Activated CD8-positive, alpha-beta memory T cell treated with anti-CD3 and anti-CD28 coated beads, Interleukin-2, amount 50 U/mL, for 1 hour (primary cell): ENCODE data around the gene C10orf62.
"Not testable (repeated sequence)": the region's sequence is repeated elsewhere in the genome, so short reads cannot be mapped to it uniquely, and the experiment has no call there.

Experiments
- DNase-seq: peaks from one replicate; pipeline ENCODE4 v3.0.0-alpha.2; 2020; ENCODE audit errors: extremely low read depth

Gene C10orf62

GRCh38 chr10:97564776-97565175 lies 24.7 kb upstream of the C10orf62 start:
- no peak for DNase-seq

- no peak for DNase-seq
These were observed 23.1 kb upstream of the C10orf62 start for GRCh38 chr10:97566336-97566996.

GRCh38 chr10:97567891-97568290 lies 21.6 kb upstream of the C10orf62 start:
- DNase-seq, result no peak

- DNase-seq, result no peak
These were observed 19.3 kb upstream of the C10orf62 start for GRCh38 chr10:97570146-97570788.

- DNase-seq, result no peak
These were observed 18.6 kb upstream of the C10orf62 start for GRCh38 chr10:97570789-97571471.

- no peak for DNase-seq
These were observed 17.9 kb upstream of the C10orf62 start for GRCh38 chr10:97571622-97572021.

GRCh38 chr10:97572214-97572989 lies 17.1 kb upstream of the C10orf62 start, which contains the start of gene ANKRD2:
ANKRD2 (plus strand) TSS chr10:97572779; CDS start chr10:97572789, 10 bp downstream.
- no peak for DNase-seq

GRCh38 chr10:97573021-97573420 lies 16.5 kb upstream of the C10orf62 start:
- no peak for DNase-seq

- DNase-seq, result no peak
These were observed 15.8 kb upstream of the C10orf62 start for GRCh38 chr10:97573672-97574071.

GRCh38 chr10:97574374-97575126 lies 15.0 kb upstream of the C10orf62 start:
- DNase-seq, result no peak

- no peak for DNase-seq
These were observed 14.3 kb upstream of the C10orf62 start for GRCh38 chr10:97575127-97575668.

- DNase-seq, result not testable (repeated sequence)
These were observed 13.0 kb upstream of the C10orf62 start for GRCh38 chr10:97576487-97576886.

GRCh38 chr10:97577701-97578100 lies 11.8 kb upstream of the C10orf62 start:
- no peak for DNase-seq

- no peak for DNase-seq
These were observed 11.2 kb upstream of the C10orf62 start for GRCh38 chr10:97578171-97578844.

GRCh38 chr10:97580421-97581367 lies 8.8 kb upstream of the C10orf62 start:
- DNase-seq, result no peak

- no peak for DNase-seq
These were observed 7.4 kb upstream of the C10orf62 start for GRCh38 chr10:97582169-97582568.

GRCh38 chr10:97583476-97583875 lies 6.0 kb upstream of the C10orf62 start:
- no peak for DNase-seq

- DNase-seq, result no peak
These were observed 5.3 kb upstream of the C10orf62 start, which contains the start of gene HOGA1 for GRCh38 chr10:97584060-97584797. HOGA1 (plus strand) TSS chr10:97584389; CDS start chr10:97584704, 315 bp downstream.
